COLO668 (cell line): ENCODE measurements around the gene CCDC28B.
"Not testable (repeated sequence)": the region's sequence is repeated elsewhere in the genome, so short reads cannot be mapped to it uniquely, and the experiment has no call there.

Experiments used
- DNase-seq: peaks from one replicate; lab custom pipeline; 2025; ENCODE audit not compliant: unreplicated experiment; lab: John Stamatoyannopoulos, UW

CCDC28B gene

GRCh38 chr1:32200226-32201010 lies at the start of gene CCDC28B:
TSS of gene CCDC28B (plus strand) at chr1:32200595. CDS start at chr1:32201936, 1,341 bp downstream.
- peak; percentile 84 for DNase-seq

GRCh38 chr1:32150847-32151246 lies 49.5 kb upstream of the CCDC28B start:
- no peak for DNase-seq

- DNase-seq, result no peak
Measured at GRCh38 chr1:32151319-32151787, 49.0 kb upstream of the CCDC28B start.

GRCh38 chr1:32159189-32159588 lies 41.2 kb upstream of the CCDC28B start:
- no peak for DNase-seq

- no peak for DNase-seq
Measured at GRCh38 chr1:32163405-32163804, 37.0 kb upstream of the CCDC28B start.

- not testable (repeated sequence) for DNase-seq
Measured at GRCh38 chr1:32165633-32166032, 34.8 kb upstream of the CCDC28B start.

GRCh38 chr1:32170991-32171390 lies 29.4 kb upstream of the CCDC28B start:
- no peak for DNase-seq

GRCh38 chr1:32172621-32173245 lies 27.7 kb upstream of the CCDC28B start:
- no peak for DNase-seq

GRCh38 chr1:32178380-32179192 lies 21.8 kb upstream of the CCDC28B start:
- no peak for DNase-seq

- no peak for DNase-seq
Measured at GRCh38 chr1:32179193-32179442, 21.3 kb upstream of the CCDC28B start.

GRCh38 chr1:32179443-32180185 lies 20.8 kb upstream of the CCDC28B start, which contains the start of gene TXLNA:
TSS of gene TXLNA (plus strand) at chr1:32179675. CDS start at chr1:32180346, 671 bp downstream.
- peak; percentile 99 for DNase-seq

- peak; percentile 76 for DNase-seq
Measured at GRCh38 chr1:32180186-32181060, 20.0 kb upstream of the CCDC28B start.

- DNase-seq, result no peak
Measured at GRCh38 chr1:32181065-32181464, 19.3 kb upstream of the CCDC28B start.

- DNase-seq, result no peak
Measured at GRCh38 chr1:32181563-32181962, 18.8 kb upstream of the CCDC28B start.

GRCh38 chr1:32182060-32182459 lies 18.3 kb upstream of the CCDC28B start:
- DNase-seq, result no peak

GRCh38 chr1:32184650-32185049 lies 15.7 kb upstream of the CCDC28B start:
- no peak for DNase-seq

GRCh38 chr1:32186077-32186476 lies 14.3 kb upstream of the CCDC28B start:
- no peak for DNase-seq

- DNase-seq, result no peak
Measured at GRCh38 chr1:32186491-32186890, 13.9 kb upstream of the CCDC28B start.

GRCh38 chr1:32187850-32188249 lies 12.5 kb upstream of the CCDC28B start:
- no peak for DNase-seq
